ENCODE results near the gene MAGI1. TPM values are rescaled to one million over a fixed set of nuclear protein-coding genes. Genes with fewer than 3 reads are reported as not detected.
"Not testable (repeated sequence)": the region's sequence is repeated elsewhere in the genome, so short reads cannot be mapped to it uniquely, and the experiment has no call there.

MAGI1 gene
- total RNA-seq, 1 experiment from 2014 or later, result 3.4 TPM

- H3K36me3 ChIP-seq, result no peaks in the 10 kb centered on the region
- H3K27me3 ChIP-seq, result no peaks in the 10 kb centered on the region
- H3K4me3 ChIP-seq, result no peak overlapping the region
- no peak for DNase-seq
- H3K9me3 ChIP-seq, result no peaks in the 10 kb centered on the region
Measured at GRCh38 chr3:65583188-65583587, 455.5 kb downstream of the MAGI1 start.

GRCh38 chr3:65582012-65582717 is 456.6 kb downstream of the MAGI1 start:
- Histone ChIP-seq H3K36me3 (no peaks in the 10 kb centered on the region), H3K27me3 (no peaks in the 10 kb centered on the region), H3K9me3 (no peaks in the 10 kb centered on the region), H3K4me3 (no peak overlapping the region)
- DNase-seq, result no peak

GRCh38 chr3:65581313-65581712 is 457.4 kb downstream of the MAGI1 start:
- no peaks in the 10 kb centered on the region for H3K27me3 ChIP-seq
- no peak for DNase-seq
- H3K9me3 ChIP-seq, result no peaks in the 10 kb centered on the region
- no peak overlapping the region for H3K4me3 ChIP-seq
- no peaks in the 10 kb centered on the region for H3K36me3 ChIP-seq

GRCh38 chr3:65578861-65579260 is 459.9 kb downstream of the MAGI1 start:
- DNase-seq, result no peak
- Histone ChIP-seq H3K4me3 (no peak overlapping the region), H3K9me3 (peaks cover 8% of the 10 kb centered on the region)

GRCh38 chr3:65577843-65578430 is 460.8 kb downstream of the MAGI1 start:
- Histone ChIP-seq H3K4me3 (no peak overlapping the region), H3K36me3 (no peaks in the 10 kb centered on the region; the same call in 1 of the 2 replicates), H3K27me3 (no peaks in the 10 kb centered on the region), H3K9me3 (peaks cover 9% of the 10 kb centered on the region)
- no peak for DNase-seq

More at GRCh38 chr3:65578861-65579260, 459.9 kb downstream of the MAGI1 start:
- Histone ChIP-seq H3K36me3 (no peaks in the 10 kb centered on the region; the same call in 1 of the 2 replicates), H3K27me3 (no peaks in the 10 kb centered on the region)

GRCh38 chr3:65576966-65577365 is 461.8 kb downstream of the MAGI1 start:
- Histone ChIP-seq H3K9me3 (peaks cover 9% of the 10 kb centered on the region), H3K36me3 (no peaks in the 10 kb centered on the region; the same call in 1 of the 2 replicates), H3K27me3 (no peaks in the 10 kb centered on the region), H3K4me3 (no peak overlapping the region)
- no peak for DNase-seq

GRCh38 chr3:65576228-65576627 is 462.5 kb downstream of the MAGI1 start:
- Histone ChIP-seq H3K36me3 (no peaks in the 10 kb centered on the region; the same call in 1 of the 2 replicates), H3K4me3 (no peak overlapping the region), H3K27me3 (no peaks in the 10 kb centered on the region), H3K9me3 (peaks cover 9% of the 10 kb centered on the region)
- DNase-seq, result no peak

GRCh38 chr3:65575376-65575840 is 463.3 kb downstream of the MAGI1 start:
- Histone ChIP-seq H3K4me3 (no peak overlapping the region), H3K36me3 (no peaks in the 10 kb centered on the region; the same call in 1 of the 2 replicates), H3K9me3 (peaks cover 9% of the 10 kb centered on the region), H3K27me3 (no peaks in the 10 kb centered on the region)
- DNase-seq, result no peak

GRCh38 chr3:65573548-65574116 is 465.1 kb downstream of the MAGI1 start:
- DNase-seq, result no peak
- H3K9me3 ChIP-seq, result peaks cover 9% of the 10 kb centered on the region
- no peaks in the 10 kb centered on the region for H3K27me3 ChIP-seq
- H3K36me3 ChIP-seq, result no peaks in the 10 kb centered on the region; the same call in 1 of the 2 replicates
- no peak overlapping the region for H3K4me3 ChIP-seq

GRCh38 chr3:65572175-65572777 is 466.4 kb downstream of the MAGI1 start:
- H3K4me3 ChIP-seq, result no peak overlapping the region
- no peaks in the 10 kb centered on the region; the same call in 1 of the 2 replicates for H3K36me3 ChIP-seq
- DNase-seq, result no peak
- no peaks in the 10 kb centered on the region for H3K27me3 ChIP-seq
- H3K9me3 ChIP-seq, result peaks cover 9% of the 10 kb centered on the region

GRCh38 chr3:65569845-65570405 is 468.8 kb downstream of the MAGI1 start:
- H3K36me3 ChIP-seq, result no peaks in the 10 kb centered on the region; the same call in 1 of the 2 replicates
- DNase-seq, result no peak
- no peak overlapping the region for H3K4me3 ChIP-seq
- H3K9me3 ChIP-seq, result peaks cover 8% of the 10 kb centered on the region
- H3K27me3 ChIP-seq, result no peaks in the 10 kb centered on the region

GRCh38 chr3:65569129-65569528 is 469.6 kb downstream of the MAGI1 start:
- H3K9me3 ChIP-seq, result 0 out of 2 replicates have a peak, but pooled peaks cover 2% of the 10 kb centered on the region
- H3K36me3 ChIP-seq, result no peaks in the 10 kb centered on the region
- H3K27me3 ChIP-seq, result no peaks in the 10 kb centered on the region
- no peak for DNase-seq
- H3K4me3 ChIP-seq, result no peak overlapping the region

- Histone ChIP-seq H3K36me3 (no peaks in the 10 kb centered on the region), H3K4me3 (no peak overlapping the region), H3K9me3 (0 out of 2 replicates have a peak, but pooled peaks cover under 1% of the 10 kb centered on the region), H3K27me3 (no peaks in the 10 kb centered on the region)
- DNase-seq, result no peak
Measured at GRCh38 chr3:65568497-65568896, 470.2 kb downstream of the MAGI1 start.

GRCh38 chr3:65565744-65566143 is 473.0 kb downstream of the MAGI1 start:
- not testable (repeated sequence) for H3K36me3 ChIP-seq, H3K27me3 ChIP-seq, H3K4me3 ChIP-seq, DNase-seq, H3K9me3 ChIP-seq

- H3K27me3 ChIP-seq, result no peaks in the 10 kb centered on the region
- H3K4me3 ChIP-seq, result no peak overlapping the region
- no peak for DNase-seq
- no peaks in the 10 kb centered on the region for H3K36me3 ChIP-seq
- no peaks in the 10 kb centered on the region for H3K9me3 ChIP-seq
Measured at GRCh38 chr3:65564483-65564882, 474.2 kb downstream of the MAGI1 start.

- no peak for DNase-seq
- no peaks in the 10 kb centered on the region for H3K36me3 ChIP-seq
- H3K4me3 ChIP-seq, result no peak overlapping the region
- H3K9me3 ChIP-seq, result no peaks in the 10 kb centered on the region
- no peaks in the 10 kb centered on the region for H3K27me3 ChIP-seq
Measured at GRCh38 chr3:65563861-65564260, 474.9 kb downstream of the MAGI1 start.

- H3K9me3 ChIP-seq, result no peaks in the 10 kb centered on the region
- no peaks in the 10 kb centered on the region for H3K36me3 ChIP-seq
- DNase-seq, result no peak
- H3K27me3 ChIP-seq, result no peaks in the 10 kb centered on the region
- H3K4me3 ChIP-seq, result no peak overlapping the region
Measured at GRCh38 chr3:65562447-65562846, 476.3 kb downstream of the MAGI1 start.

Data from MG63 (cell line).